Measurements from ENCODE around the gene DAZAP1.

GRCh38 chr19:1466461-1467214 is 59.3 kb downstream of the DAZAP1 start:
- TF ChIP-seq CTCF (IDR thresholded peaks at IDR 0.05; ENCODE audit: insufficient read depth, low read length, poor library complexity, severe bottlenecking) (no peak), EZH2phosphoT487 (conservative IDR thresholded peaks at IDR 0.05; ENCODE audit: low read length) (no peak)
